Neural progenitor cell (in vitro differentiated cells): Measurements from ENCODE around the gene RTN4RL1. TPM values are rescaled to one million over a fixed set of nuclear protein-coding genes. Genes with fewer than 3 reads are reported as not detected.
A peak's percentile ranks its signal among the peaks of the same experiment; 100 is the strongest.

Source experiments
- DNase-seq: peaks from one replicate; pipeline ENCODE4 v3.0.0-alpha.2; 2016; ENCODE audit warnings: low spot score
- H2AFZ ChIP-seq: fragments of 200-600 bp; sonication (generic); replicated peaks from 2 replicates; pipeline ENCODE4 v1.6.1; 2016; ENCODE audit warnings: antibody characterized with exemption
- H3F3A ChIP-seq: fragments of 200-600 bp; sonication (generic); 2 replicates; pipeline ENCODE4 v1.6.1; 2016; ENCODE audit warnings: antibody characterized with exemption, low read depth
- H3K27ac ChIP-seq: fragments of 200-600 bp; sonication (generic); 2 replicates; pipeline ENCODE4 v1.5.1; 2016; ENCODE audit warnings: mild to moderate bottlenecking
- H3K27me3 ChIP-seq: fragments of 200-600 bp; sonication (generic); 2 replicates; pipeline ENCODE4 v1.6.1; 2016; ENCODE audit warnings: mild to moderate bottlenecking, moderate library complexity
- H3K36me3 ChIP-seq: fragments of 200-600 bp; sonication (generic); 2 replicates; pipeline ENCODE4 v1.5.1; 2016
- H3K4me1 ChIP-seq: fragments of 200-600 bp; sonication (generic); 2 replicates; pipeline ENCODE4 v1.6.1; 2016; ENCODE audit warnings: mixed run types
- H3K4me2 ChIP-seq: fragments of 200-600 bp; sonication (generic); 2 replicates; pipeline ENCODE4 v1.6.1; 2016
- H3K4me3 ChIP-seq: fragments of 200-600 bp; sonication (generic); 2 replicates; pipeline ENCODE4 v1.5.1; 2016
- H3K79me2 ChIP-seq: fragments of 200-600 bp; sonication (generic); 2 replicates; pipeline ENCODE4 v1.6.1; 2016; ENCODE audit warnings: low read depth
- H3K9ac ChIP-seq: fragments of 200-600 bp; sonication (generic); 2 replicates; pipeline ENCODE4 v1.6.1; 2016
- H3K9me3 ChIP-seq: fragments of 200-600 bp; sonication (generic); 2 replicates; pipeline ENCODE4 v1.5.1; 2016; ENCODE audit warnings: low read depth
- H4K20me1 ChIP-seq: fragments of 200-600 bp; sonication (generic); 2 replicates; pipeline ENCODE4 v1.6.1; 2016; ENCODE audit warnings: low read depth
- H3K27ac Mint-ChIP-seq: 3 replicates; pipeline ENCODE4 v1.8.0; 2021; ENCODE audit warnings: mixed read lengths
- H3K27me3 Mint-ChIP-seq: 2 replicates; pipeline ENCODE4 v1.8.0; 2022; ENCODE audit warnings: low read depth, mild to moderate bottlenecking, inconsistent platforms, moderate library complexity, mixed read lengths; ENCODE audit not compliant: insufficient read depth
- H3K36me3 Mint-ChIP-seq: 3 replicates; pipeline ENCODE4 v1.8.0; 2021; ENCODE audit warnings: mixed read lengths
- H3K4me1 Mint-ChIP-seq: 3 replicates; pipeline ENCODE4 v1.8.0; 2021; ENCODE audit warnings: mixed read lengths
- H3K4me3 Mint-ChIP-seq: 3 replicates; pipeline ENCODE4 v1.8.0; 2021; ENCODE audit warnings: mild to moderate bottlenecking, moderate library complexity, mixed read lengths
- H3K9me3 Mint-ChIP-seq: 3 replicates; pipeline ENCODE4 v1.8.0; 2020; ENCODE audit warnings: mixed read lengths
- EZH2 ChIP-seq: fragments of 200-600 bp; sonication (generic); IDR thresholded peaks from 2 replicates; pipeline ENCODE4 v1.6.1; 2017; ENCODE audit warnings: antibody characterized with exemption, mild to moderate bottlenecking, moderate library complexity
- EZH2phosphoT487 ChIP-seq: fragments of 200-600 bp; sonication (generic); IDR thresholded peaks from 2 replicates; pipeline ENCODE4 v1.6.1; 2017; ENCODE audit warnings: antibody characterized with exemption
- total RNA-seq: library from RNA; depleted of rRNA; stranded (reverse); fragments of >200 nt; gene quantifications from 2 replicates; pipeline ENCODE4 v1.2.3, GENCODE V29; 2015; ENCODE audit warnings: low replicate concordance
- TF ChIP-seq, protein P1 (sequence below): fragments of 200-600 bp; sonication (generic); IDR thresholded peaks from 2 replicates; pipeline ENCODE4 v1.5.1; 2017; ENCODE audit warnings: antibody characterized with exemption, mild to moderate bottlenecking

The RTN4RL1 gene
- total RNA-seq, 1 donor from 2014 or later, result 3.4 TPM

- H3K4me2 ChIP-seq, result no peak overlapping the region
- no peaks in the 10 kb centered on the region for H3K9me3 ChIP-seq
- no peak for TF ChIP-seq EZH2
- TF ChIP-seq, protein P1, sequence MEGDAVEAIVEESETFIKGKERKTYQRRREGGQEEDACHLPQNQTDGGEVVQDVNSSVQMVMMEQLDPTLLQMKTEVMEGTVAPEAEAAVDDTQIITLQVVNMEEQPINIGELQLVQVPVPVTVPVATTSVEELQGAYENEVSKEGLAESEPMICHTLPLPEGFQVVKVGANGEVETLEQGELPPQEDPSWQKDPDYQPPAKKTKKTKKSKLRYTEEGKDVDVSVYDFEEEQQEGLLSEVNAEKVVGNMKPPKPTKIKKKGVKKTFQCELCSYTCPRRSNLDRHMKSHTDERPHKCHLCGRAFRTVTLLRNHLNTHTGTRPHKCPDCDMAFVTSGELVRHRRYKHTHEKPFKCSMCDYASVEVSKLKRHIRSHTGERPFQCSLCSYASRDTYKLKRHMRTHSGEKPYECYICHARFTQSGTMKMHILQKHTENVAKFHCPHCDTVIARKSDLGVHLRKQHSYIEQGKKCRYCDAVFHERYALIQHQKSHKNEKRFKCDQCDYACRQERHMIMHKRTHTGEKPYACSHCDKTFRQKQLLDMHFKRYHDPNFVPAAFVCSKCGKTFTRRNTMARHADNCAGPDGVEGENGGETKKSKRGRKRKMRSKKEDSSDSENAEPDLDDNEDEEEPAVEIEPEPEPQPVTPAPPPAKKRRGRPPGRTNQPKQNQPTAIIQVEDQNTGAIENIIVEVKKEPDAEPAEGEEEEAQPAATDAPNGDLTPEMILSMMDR, result no peak
- TF ChIP-seq EZH2phosphoT487, result no peak
- peaks cover 4% of the 10 kb centered on the region for H4K20me1 ChIP-seq
- H3K4me3 ChIP-seq, result no peak overlapping the region
- H3F3A ChIP-seq, result peaks cover 13% of the 10 kb centered on the region
- H3K27ac ChIP-seq, result no peak overlapping the region
- H3K36me3 ChIP-seq, result no peaks in the 10 kb centered on the region
- peaks cover 56% of the 10 kb centered on the region for H3K4me1 Mint-ChIP-seq
- no peaks in the 10 kb centered on the region for H3K79me2 ChIP-seq
- H3K27ac Mint-ChIP-seq, result peak overlapping the region; percentile 86
- H3K27me3 Mint-ChIP-seq, result peaks cover 15% of the 10 kb centered on the region
- H3K27me3 ChIP-seq, result peaks cover 99% of the 10 kb centered on the region
- no peak for DNase-seq
- no peaks in the 10 kb centered on the region for H3K9me3 Mint-ChIP-seq
- H3K36me3 Mint-ChIP-seq, result no peaks in the 10 kb centered on the region
- H3K9ac ChIP-seq, result no peak overlapping the region
- no peak overlapping the region for H2AFZ ChIP-seq
- H3K4me3 Mint-ChIP-seq, result peak overlapping the region; percentile 28
- peaks cover 13% of the 10 kb centered on the region for H3K4me1 ChIP-seq
Observed at GRCh38 chr17:2018716-2019510, 6.2 kb downstream of the RTN4RL1 start.

GRCh38 chr17:2017274-2017941 is 7.7 kb downstream of the RTN4RL1 start:
- H4K20me1 ChIP-seq, result peaks cover 1% of the 10 kb centered on the region
- no peak for TF ChIP-seq EZH2phosphoT487
- TF ChIP-seq, protein P1, result no peak
- no peak for TF ChIP-seq EZH2
- no peak overlapping the region for H2AFZ ChIP-seq
- H3K9ac ChIP-seq, result no peak overlapping the region
- H3K9me3 ChIP-seq, result no peaks in the 10 kb centered on the region
- H3K36me3 Mint-ChIP-seq, result no peaks in the 10 kb centered on the region
- H3K4me1 ChIP-seq, result no peaks in the 10 kb centered on the region
- no peak overlapping the region for H3K27ac ChIP-seq
- peaks cover 1% of the 10 kb centered on the region for H3F3A ChIP-seq
- no peak overlapping the region for H3K4me2 ChIP-seq
- no peak overlapping the region for H3K4me3 Mint-ChIP-seq
- H3K27ac Mint-ChIP-seq, result peak overlapping the region; percentile 87
- no peak overlapping the region for H3K4me3 ChIP-seq
- peaks cover 97% of the 10 kb centered on the region for H3K27me3 ChIP-seq
- no peak for DNase-seq
- peaks cover 53% of the 10 kb centered on the region for H3K4me1 Mint-ChIP-seq
- H3K9me3 Mint-ChIP-seq, result no peaks in the 10 kb centered on the region
- peaks cover 16% of the 10 kb centered on the region for H3K27me3 Mint-ChIP-seq
- H3K79me2 ChIP-seq, result no peaks in the 10 kb centered on the region
- H3K36me3 ChIP-seq, result no peaks in the 10 kb centered on the region

- peaks cover 63% of the 10 kb centered on the region for H3K4me1 Mint-ChIP-seq
- Histone ChIP-seq H3K4me2 (no peak overlapping the region), H3K36me3 (no peaks in the 10 kb centered on the region), H3F3A (peaks cover 11% of the 10 kb centered on the region), H2AFZ (no peak overlapping the region), H3K9me3 (no peaks in the 10 kb centered on the region), H3K27ac (no peak overlapping the region), H3K4me3 (no peak overlapping the region), H3K9ac (no peak overlapping the region), H3K4me1 (peaks cover 8% of the 10 kb centered on the region), H3K79me2 (no peaks in the 10 kb centered on the region), H3K27me3 (peaks cover 97% of the 10 kb centered on the region), H4K20me1 (peaks cover 8% of the 10 kb centered on the region)
- TF ChIP-seq EZH2 (no peak), EZH2phosphoT487 (no peak)
- TF ChIP-seq, protein P1, result no peak
- no peak overlapping the region for H3K4me3 Mint-ChIP-seq
- no peak overlapping the region for H3K27ac Mint-ChIP-seq
- no peaks in the 10 kb centered on the region for H3K9me3 Mint-ChIP-seq
- no peaks in the 10 kb centered on the region for H3K36me3 Mint-ChIP-seq
- peaks cover 18% of the 10 kb centered on the region for H3K27me3 Mint-ChIP-seq
- DNase-seq, result no peak
Observed at GRCh38 chr17:2016494-2016893, 8.6 kb downstream of the RTN4RL1 start.
